HL-60 (cell line): Measurements from ENCODE around the gene SPATA33.

Experiments used
- CTCF ChIP-seq: IDR thresholded peaks from one replicate; pipeline ENCODE4 v1.5.1; 2011; ENCODE audit warnings: low read length, control low read depth, inconsistent platforms; ENCODE audit not compliant: insufficient read depth
- POLR2AphosphoS5 ChIP-seq: IDR thresholded peaks from 2 replicates; pipeline ENCODE4 v1.6.1; 2012; ENCODE audit warnings: low read depth
- REST ChIP-seq: IDR thresholded peaks from 2 replicates; pipeline ENCODE4 v1.6.1; 2012; ENCODE audit warnings: low read depth; ENCODE audit not compliant: insufficient replicate concordance
- SPI1 ChIP-seq: IDR thresholded peaks from 2 replicates; pipeline ENCODE4 v1.6.1; 2012; ENCODE audit warnings: low read depth, mild to moderate bottlenecking, borderline replicate concordance

- TF ChIP-seq CTCF, result no peak
- TF ChIP-seq POLR2AphosphoS5, result no peak
- TF ChIP-seq SPI1, result no peak
- no peak for TF ChIP-seq REST
Observed at GRCh38 chr16:89697161-89697615, 39.6 kb downstream of the SPATA33 start.
